HG02840 (cell line): ENCODE data around the gene DYNLT1.
"Not testable (repeated sequence)": the region's sequence is repeated elsewhere in the genome, so short reads cannot be mapped to it uniquely, and the experiment has no call there.

Experiments
- ATAC-seq: cut with Tn5 transposase; IDR thresholded peaks from one replicate; pipeline ENCODE4 v1.9.1; 2021; ENCODE audit warnings: mild to moderate bottlenecking, moderate library complexity, moderate number of reproducible peaks; ENCODE audit not compliant: unreplicated experiment, low FRiP score

DYNLT1 gene

DNA sequence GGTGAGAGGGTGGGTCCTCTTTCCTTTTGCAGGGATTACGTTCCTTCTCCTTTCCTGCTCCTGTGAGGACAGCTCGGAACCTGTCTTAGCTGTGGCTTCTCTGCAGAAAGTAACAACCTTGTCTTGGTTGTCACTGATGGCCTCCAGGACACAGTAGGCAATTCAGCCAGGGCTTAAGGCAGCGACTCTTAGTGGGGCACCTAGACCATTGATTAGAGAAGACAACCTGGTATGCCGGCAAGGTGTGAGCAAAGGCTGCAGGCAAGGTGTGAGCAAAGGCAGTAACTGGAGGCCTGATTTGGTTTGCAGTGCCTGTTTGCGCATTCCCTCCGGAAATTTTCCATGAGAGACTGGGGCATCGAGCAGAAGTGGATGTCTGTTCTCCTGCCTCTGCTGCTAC lies 37.6 kb downstream of the DYNLT1 start:
- ATAC-seq, result no peak

DNA sequence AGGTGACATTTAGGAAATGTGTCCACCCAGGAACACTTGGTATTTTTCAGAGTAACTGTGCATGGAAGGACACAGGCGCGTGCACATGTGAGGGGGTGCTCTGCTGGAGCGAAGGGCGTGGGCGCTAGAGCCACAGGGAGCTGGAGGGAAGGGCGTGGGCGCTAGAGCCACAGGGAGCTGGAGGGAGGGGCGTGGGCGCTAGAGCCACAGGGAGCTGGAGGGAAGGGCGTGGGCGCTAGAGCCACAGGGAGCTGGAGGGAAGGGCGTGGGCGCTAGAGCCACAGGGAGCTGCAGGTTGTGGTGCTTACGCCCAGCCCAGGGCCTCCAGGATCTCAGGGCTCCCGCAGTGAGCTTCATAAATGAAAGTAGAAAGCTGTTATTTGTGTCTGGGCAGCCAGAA lies 38.5 kb downstream of the DYNLT1 start:
- not testable (repeated sequence) for ATAC-seq

DNA sequence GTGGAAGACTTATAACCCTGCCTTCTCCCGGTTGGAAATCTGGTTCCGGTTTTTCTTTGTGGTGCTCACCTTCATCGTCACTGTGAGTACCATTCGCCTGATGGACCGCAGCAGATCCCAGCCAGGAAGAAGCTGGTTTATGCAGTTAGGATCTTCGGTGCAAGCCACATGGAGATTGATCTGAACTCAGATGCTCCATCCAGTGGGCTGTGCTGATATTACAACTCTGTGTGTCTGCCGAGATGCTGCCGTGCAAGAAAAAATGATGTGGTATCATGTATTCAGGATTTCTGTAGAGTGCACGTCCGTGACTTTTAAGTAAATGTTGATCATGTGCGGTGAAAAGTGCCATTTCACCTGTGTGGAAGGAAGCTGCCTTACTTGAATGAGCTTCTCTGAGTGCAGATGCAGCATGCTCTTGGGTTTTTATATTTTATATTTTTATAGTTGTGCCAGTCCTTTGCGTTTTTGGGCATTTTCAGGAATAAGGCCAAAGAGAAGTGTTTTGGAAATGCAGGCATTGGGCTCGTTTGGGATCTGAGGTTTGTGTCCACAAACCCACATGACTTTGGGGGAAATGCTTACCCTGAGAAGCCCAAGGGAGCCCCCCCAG lies 39.2 kb downstream of the DYNLT1 start:
- ATAC-seq, result no peak

DNA sequence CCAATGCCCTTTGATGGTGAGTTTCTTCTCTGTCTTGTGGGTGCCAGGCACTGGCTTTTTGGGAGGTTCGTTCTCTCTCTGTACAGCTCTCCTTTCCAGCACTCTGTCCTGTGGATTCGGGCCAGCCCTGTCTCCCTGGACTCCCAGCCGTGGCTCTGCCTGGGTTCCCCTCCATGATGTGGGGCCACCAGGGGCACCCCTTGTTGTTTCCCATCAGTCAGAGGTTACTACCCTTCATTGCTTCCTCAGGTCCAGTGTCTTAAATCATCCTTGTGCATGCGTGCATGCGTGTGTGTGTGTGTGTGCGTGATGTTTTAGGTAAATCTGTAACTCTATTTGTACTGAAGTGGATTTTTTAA lies 40.5 kb downstream of the DYNLT1 start:
- ATAC-seq, result no peak

DNA sequence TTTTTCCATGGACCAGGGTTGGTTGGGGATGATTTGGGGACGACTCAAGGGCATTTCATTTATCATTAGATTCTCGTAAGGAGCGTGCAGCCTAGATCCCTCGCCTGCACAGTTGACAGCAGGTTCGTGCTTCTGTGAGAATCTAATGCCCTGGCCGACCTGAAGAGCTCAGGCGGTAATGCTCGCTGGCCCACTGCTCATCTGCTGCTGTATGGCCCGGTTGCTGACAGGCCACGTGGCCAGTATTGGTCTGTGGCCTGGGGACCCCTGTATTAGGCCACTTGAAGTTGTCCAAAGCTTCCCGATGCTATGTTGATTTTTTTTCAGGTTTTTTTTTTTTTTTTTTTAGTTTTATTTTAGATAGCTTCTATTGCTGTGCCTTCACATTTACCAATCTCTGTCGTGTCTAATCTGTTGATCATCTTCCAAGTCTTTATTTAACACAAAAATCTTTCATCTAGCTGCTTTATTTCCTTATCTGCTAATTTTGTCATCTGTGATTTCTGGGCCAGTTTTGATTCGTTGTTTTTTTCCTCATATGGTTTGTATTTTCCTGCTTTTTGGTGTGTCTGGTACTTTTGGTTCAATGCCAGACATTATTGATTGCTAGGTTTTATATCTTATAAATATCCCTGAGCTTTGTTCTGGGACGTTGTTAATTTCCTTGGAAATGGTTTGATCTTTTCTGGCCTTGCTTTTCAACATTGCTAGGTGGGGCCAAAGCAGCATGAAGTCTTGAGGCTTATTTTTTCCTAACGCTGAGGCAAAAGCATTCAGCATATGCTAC lies 41.1 kb downstream of the DYNLT1 start:
- no peak for ATAC-seq

DNA sequence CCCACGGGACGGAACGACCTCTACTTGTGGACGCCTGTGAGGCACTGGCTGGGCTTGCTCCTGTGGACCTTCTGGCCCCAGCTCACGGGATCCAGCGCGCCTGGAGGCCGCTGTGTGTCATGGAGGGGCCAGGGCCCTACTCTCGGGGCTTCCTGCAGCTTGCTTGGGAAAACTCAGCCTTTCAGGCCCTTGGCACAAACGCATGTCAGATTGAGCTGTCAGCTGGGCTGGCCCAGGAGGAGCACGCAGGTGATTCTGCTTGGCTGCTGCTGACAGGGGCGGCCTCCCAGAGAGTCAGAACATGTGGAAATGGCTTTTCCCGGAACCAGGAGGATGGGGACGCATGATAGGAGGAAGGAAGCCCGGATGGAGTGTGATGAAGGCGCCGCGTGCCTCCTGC lies 44.9 kb downstream of the DYNLT1 start:
- no peak for ATAC-seq

DNA sequence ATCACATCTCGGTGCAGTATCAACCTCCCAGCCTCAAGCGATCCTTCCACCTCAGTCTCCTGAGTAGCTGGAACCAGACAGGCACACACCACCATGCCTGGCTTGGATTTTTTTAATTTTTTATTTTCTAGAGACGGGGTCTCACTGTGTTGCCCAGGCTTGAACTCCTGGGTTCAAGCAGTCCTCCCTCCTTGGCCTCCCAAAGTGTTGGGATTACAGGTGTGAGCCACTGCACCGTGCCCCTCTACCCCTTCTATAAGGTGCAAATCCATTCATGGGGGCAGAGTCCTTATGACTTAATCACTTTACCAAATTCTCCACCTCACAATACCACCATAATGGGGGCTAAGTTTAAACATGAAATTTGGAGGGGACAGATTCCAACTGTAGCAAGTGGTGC lies 47.0 kb downstream of the DYNLT1 start:
- no peak for ATAC-seq

DNA sequence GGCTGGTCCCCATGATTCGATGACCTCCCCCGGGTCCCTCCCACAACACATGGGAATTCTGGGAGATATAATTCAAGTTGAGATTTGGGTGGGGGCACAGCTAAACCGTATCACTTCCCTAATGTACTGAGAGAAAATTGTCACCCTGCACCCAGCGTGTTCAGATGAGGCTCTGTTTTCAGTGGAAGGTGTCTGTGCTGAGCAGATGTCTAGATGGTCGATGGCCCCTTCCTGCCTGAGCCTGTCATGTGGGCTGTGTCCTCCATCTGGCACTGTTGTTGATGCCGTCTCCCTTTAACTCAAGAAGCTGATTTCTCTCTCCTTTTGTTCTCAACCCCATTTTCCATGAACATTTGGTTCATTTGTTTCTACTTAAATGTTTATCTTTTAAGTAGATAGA lies 47.7 kb downstream of the DYNLT1 start:
- ATAC-seq, result no peak

DNA sequence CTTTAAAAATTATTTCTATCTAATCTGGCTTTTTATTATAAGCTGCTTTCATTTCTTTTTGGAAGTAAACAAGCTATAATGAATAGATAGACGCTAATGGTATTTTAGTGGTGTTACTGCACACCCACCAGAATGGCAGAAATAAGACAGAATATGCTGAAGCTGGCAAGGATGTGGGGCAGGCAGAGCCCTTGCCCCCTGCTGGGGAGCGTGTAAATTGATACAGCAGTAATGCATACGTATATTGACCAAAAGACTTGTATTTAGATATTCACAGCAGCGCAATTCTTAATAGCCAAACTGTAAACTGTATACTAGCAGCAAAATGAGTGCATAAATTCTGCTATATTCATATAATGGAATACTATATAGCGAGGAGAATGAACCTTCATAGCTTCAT lies 49.3 kb downstream of the DYNLT1 start:
- no peak for ATAC-seq

DNA sequence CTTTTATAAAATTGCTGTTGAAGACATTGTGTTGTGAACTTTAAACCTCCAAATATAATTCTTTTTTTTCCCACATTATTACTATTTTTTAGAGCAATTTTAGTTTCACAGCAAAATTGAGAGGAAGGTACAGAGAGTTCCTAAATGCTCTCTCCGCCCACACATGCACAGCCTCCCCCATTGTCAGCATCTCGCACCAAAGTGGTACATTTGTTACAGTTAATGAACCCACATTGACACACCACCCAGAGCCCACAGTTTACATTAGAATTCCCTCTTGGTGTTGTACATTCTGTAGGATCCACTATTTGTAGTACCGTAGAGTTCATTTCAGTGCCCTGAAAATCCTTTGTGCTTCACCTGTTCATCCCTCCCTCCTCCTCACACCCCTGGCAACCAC lies 50.9 kb downstream of the DYNLT1 start:
- ATAC-seq, result no peak

DNA sequence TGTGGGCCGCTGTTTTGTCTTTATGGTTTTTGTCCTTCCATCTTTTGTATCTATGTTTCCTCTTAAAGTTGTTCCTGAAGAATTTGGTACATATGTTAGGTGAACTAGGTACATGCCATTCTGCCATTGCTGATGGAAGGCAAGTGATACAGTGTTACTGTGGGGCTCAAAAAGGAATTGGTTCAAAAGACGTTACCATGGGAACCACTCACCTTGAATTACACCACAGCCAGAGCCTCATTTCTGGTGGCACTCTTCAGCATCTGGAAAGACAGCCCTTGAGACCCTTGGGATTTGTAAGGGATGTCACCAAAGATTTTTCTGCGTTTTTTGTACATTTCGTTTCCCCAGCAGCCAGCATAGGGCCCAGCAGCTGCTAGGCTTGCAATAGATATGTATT lies 52.7 kb downstream of the DYNLT1 start:
- no peak for ATAC-seq

DNA sequence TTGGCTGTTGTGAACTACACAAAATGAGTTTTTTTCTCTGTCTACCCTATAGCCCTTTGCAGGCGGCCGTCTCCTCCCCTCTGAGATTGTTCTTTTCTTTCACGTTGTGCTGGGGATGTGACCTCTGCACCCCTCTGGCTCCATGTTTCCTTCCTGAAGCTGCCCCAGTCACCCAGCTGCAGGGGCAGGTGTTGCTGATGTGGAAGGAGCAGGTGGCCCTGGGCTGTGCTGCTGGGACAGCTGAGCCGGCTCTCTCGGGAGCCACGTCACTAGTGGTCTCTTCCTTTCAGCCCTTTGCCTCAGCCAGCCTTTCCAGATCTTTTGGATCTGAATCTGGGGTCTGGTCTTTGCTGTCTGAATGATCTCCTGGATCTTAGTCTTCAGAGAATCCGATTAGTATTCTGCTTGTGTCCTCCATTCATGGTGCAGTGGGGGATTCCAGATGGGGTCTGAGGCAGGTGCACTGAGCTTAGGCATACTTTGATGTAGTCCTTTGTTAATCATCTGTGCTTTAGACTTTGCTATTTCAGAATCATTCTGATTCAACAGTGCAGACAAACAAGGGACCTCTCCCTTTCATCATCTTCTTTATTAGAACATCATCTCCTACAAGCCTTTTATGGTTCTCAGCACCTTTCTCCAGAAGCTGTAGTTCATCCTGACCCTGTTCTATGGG lies 53.3 kb downstream of the DYNLT1 start:
- no peak for ATAC-seq

DNA sequence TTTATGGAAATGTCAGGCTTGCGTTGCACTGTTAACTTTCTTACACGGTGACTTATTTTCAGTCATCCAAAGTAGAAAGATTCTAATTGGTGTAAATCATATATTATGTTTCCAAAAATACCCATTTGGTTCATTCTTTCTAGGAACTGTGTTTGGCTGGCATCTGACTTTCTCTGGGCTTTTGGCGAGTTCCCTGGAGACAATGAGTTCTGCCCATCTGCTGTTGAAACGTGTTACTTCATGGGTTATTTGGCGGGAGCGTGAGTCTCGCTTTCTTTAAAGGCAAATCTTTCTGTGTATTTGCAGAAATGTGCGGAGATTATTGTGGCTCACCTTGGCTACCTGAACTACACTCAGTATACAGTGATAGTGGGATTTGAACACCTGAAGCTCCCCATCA lies 55.2 kb downstream of the DYNLT1 start:
- no peak for ATAC-seq

DNA sequence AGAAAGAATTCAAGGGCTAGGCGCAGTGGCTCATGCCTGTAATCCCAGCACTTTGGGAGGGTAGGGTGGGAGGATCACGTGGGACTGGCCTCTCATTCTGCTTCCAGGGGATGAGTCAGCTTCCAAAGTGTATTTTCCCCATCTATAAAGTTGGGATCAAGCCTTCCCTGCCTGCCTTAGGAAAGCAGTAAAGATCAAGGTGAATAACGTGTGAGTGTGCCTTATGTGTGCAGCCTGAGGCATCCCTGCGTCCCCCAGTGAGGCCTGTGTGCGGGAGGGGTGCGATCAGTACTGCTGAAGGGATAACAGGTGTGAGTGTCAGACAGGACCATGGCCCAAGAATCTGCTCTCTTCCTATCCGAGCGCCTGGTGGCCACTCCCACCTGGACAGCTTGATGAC lies 57.9 kb downstream of the DYNLT1 start:
- no peak for ATAC-seq
